Esophagus (tissue), 2 donors: ENCODE results near the gene CFAP119. TPM values are rescaled to one million over a fixed set of nuclear protein-coding genes. Genes with fewer than 3 reads are reported as not detected.

Source experiments
- H3K27ac ChIP-seq, 2 donors: one replicate each; pipeline ENCODE4 v1.5.1; 2013; ENCODE audit warnings: low read depth in 2 of 2, mild to moderate bottlenecking in 2 of 2, inconsistent platforms in 1 of 2, low read length in 1 of 2, moderate library complexity in 1 of 2
- H3K27me3 ChIP-seq, 2 donors: one replicate each; pipeline ENCODE4 v1.6.1; 2013; ENCODE audit warnings: low read length in 2 of 2, control low read depth in 1 of 2, mild to moderate bottlenecking in 1 of 2; ENCODE audit not compliant: insufficient read depth in 2 of 2, control insufficient read depth in 1 of 2
- H3K36me3 ChIP-seq, 2 donors: one replicate each; pipeline ENCODE4 v1.6.1; 2013; ENCODE audit warnings: low read length in 1 of 2; ENCODE audit not compliant: control insufficient read depth in 2 of 2, insufficient read depth in 2 of 2
- H3K4me1 ChIP-seq, 2 donors: one replicate each; pipeline ENCODE4 v1.6.1; 2013; ENCODE audit warnings: low read length in 1 of 2; ENCODE audit not compliant: control insufficient read depth in 2 of 2, insufficient read depth in 2 of 2
- H3K4me3 ChIP-seq, 2 donors: one replicate each; pipeline ENCODE4 v1.5.1; 2013; ENCODE audit warnings: low read length in 2 of 2, mild to moderate bottlenecking in 2 of 2, low read depth in 1 of 2, moderate library complexity in 1 of 2
- H3K9me3 ChIP-seq, 2 donors: one replicate each; pipeline ENCODE4 v1.6.1; 2013; ENCODE audit warnings: mild to moderate bottlenecking in 2 of 2, low read depth in 1 of 2, low read length in 1 of 2, moderate library complexity in 1 of 2; ENCODE audit not compliant: control insufficient read depth in 2 of 2, insufficient read depth in 1 of 2
- WGBS, 2 donors: extraction: QIAGEN DNeasy Blood & Tissue Kit; methylation state at CpG; one replicate each; pipeline ENCODE4 v1.1.7; 2013; 5-methylcytosine and 5-hydroxymethylcytosine counted together
- polyA plus RNA-seq, 2 donors: library from polyadenylated mRNA; stranded (reverse); fragments of 200-250 nt; gene quantifications; one replicate each; pipeline ENCODE4 v1.2.3, GENCODE V29; 2013
- donor health status: healthy with polysubstance abuse.
- donor health status: Bipolar disorder and iron deficiency.

CFAP119 gene
- polyA plus RNA-seq, 2 donors = 3.5 to 6.2 TPM

DNA sequence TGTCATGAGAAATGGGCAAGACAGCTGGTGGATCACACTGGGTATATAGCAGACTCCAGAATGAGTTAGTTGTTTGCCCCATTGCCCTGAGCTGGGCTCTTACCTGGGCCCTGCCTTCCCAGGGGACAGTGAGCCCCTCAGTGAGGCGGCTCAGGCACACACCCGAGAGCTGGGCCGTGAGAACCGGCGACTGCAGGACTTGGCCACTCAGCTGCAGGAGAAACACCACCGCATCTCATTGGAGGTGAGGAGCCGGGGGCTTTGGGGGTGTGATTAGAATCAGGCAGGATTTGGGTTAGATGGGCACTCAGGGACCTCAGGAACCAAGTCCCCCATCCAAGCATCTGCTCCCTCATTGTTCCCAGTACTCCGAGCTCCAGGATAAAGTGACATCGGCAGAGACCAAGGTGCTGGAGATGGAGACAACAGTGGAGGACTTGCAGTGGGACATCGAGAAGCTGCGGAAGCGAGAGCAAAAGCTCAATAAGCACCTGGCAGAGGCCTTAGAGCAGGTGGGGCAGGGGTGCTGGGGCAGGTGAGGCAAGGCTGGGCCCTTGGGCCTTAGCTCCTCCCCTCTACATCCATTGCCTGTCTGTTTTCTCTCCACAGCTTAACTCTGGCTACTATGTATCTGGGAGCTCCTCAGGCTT, 3.1 kb upstream of the CFAP119 start:
- H3K36me3 ChIP-seq = peaks cover 26 to 53% of the 10 kb centered on the region in 2 donors
- WGBS, 2 donors = 93 to 97% methylated on average over 12 of the region's 12 CpGs

DNA sequence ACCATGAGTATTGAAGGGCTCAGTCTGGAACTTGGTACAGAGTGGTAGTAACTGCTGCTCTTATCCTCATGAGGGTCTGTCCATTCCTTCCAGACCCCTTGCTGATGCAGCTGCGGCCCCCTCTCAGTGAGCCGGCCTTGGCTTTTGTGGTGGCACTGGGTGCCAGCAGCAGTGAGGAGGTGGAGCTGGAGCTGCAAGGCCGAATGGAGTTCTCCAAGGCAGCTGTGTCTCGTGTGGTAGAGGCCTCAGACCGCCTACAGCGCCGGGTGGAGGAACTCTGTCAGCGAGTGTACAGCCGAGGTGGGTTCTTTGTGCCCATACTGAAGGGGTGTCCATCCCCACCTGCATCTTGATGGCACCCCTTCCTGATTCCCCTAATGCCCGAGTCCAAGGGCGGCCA, 2.2 kb upstream of the CFAP119 start:
- no peaks in the 10 kb centered on the region for H3K9me3 ChIP-seq
- no peak overlapping the region for H3K4me3 ChIP-seq
- no peak overlapping the region for H3K27ac ChIP-seq
- peaks cover 0 to 13% of the 10 kb centered on the region in 2 donors for H3K4me1 ChIP-seq
- H3K27me3 ChIP-seq = no peaks in the 10 kb centered on the region
- WGBS, 2 donors = 89 to 93% methylated on average over 11 of the region's 11 CpGs
- H3K36me3 ChIP-seq = peaks cover 20 to 45% of the 10 kb centered on the region in 2 donors

More for the DNA sequence above, 3.1 kb upstream of the CFAP119 start:
- no peaks in the 10 kb centered on the region for H3K9me3 ChIP-seq
- no peak overlapping the region for H3K4me3 ChIP-seq
- no peak overlapping the region for H3K27ac ChIP-seq
- H3K27me3 ChIP-seq = no peaks in the 10 kb centered on the region
- H3K4me1 ChIP-seq = peaks cover 0 to 13% of the 10 kb centered on the region in 2 donors

DNA sequence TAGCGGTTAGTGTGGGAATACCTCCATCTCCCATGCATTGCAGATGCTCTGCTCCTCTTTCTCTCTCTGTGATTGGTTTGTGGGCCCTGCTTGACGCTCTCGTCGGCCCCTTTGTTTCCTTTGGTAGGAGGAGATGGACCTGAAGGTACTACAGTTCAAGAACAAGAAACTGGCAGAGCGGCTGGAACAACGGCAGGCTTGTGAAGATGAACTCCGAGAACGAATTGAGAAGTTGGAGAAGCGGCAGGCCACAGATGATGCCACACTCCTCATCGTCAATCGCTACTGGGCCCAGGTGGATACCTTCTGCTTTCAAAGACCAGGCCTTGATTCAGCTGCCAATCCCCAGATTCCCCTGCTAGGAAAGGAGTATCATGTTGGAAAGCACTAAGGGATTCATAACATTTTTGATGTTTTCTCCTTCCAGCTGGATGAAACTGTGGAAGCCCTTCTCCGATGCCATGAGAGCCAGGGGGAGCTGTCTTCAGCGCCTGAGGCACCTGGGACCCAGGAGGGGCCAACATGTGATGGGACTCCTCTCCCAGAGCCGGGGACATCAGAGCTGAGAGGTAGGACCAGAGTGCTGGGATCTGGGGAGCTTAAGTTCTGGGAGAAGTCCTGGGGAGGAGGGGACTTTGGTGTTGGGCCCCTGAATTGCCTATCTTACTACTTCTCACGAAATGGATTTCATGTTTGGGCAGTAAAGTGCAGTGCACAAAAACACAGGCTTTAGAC, 1.3 kb upstream of the CFAP119 start:
- 60 to 67% methylated on average over 15 of the region's 15 CpGs for WGBS, 2 donors
- peaks cover 14 to 36% of the 10 kb centered on the region in 2 donors for H3K36me3 ChIP-seq
- H3K27ac ChIP-seq = peak overlapping the region; percentile 83 to 94
- H3K27me3 ChIP-seq = no peaks in the 10 kb centered on the region
- H3K9me3 ChIP-seq = no peaks in the 10 kb centered on the region
- H3K4me3 ChIP-seq = peak overlapping the region; percentile 88 to 91
- H3K4me1 ChIP-seq = peaks cover 0 to 13% of the 10 kb centered on the region in 2 donors

DNA sequence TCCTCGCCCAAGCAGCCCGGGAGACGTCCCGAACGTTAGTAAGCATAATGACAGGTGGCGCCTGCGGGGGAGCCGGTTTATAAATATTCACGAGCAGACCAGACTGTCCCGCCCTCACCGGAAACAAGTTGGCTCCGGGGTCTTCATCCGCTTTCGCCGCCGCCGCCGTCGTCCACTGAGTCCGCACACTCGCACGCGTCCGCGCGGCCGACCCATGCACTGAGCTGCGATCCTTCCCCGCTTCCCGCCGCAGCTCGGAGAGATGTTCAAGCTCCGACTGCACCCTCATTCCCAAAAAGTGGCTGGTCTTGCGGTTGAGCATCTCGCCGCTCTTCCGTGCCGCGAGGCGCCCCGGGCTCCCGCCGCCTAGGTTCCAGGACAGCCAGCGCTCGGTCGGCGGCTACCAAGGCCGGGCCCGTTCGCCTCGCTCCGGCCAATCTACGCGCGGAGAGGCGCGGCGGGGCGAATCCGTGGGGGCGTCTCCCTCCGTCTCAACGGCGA, 385 bp downstream of the CFAP119 start:
- Histone ChIP-seq H3K4me1 (peaks cover 0 to 13% of the 10 kb centered on the region in 2 donors), H3K27ac (peak overlapping the region; percentile 22 to 63), H3K4me3 (peak overlapping the region; percentile 88 to 91), H3K27me3 (no peaks in the 10 kb centered on the region), H3K36me3 (peaks cover 8 to 35% of the 10 kb centered on the region in 2 donors), H3K9me3 (no peaks in the 10 kb centered on the region)
- WGBS, 2 donors = 0 to 1% methylated on average over 62 to 64 of the region's 64 CpGs

DNA sequence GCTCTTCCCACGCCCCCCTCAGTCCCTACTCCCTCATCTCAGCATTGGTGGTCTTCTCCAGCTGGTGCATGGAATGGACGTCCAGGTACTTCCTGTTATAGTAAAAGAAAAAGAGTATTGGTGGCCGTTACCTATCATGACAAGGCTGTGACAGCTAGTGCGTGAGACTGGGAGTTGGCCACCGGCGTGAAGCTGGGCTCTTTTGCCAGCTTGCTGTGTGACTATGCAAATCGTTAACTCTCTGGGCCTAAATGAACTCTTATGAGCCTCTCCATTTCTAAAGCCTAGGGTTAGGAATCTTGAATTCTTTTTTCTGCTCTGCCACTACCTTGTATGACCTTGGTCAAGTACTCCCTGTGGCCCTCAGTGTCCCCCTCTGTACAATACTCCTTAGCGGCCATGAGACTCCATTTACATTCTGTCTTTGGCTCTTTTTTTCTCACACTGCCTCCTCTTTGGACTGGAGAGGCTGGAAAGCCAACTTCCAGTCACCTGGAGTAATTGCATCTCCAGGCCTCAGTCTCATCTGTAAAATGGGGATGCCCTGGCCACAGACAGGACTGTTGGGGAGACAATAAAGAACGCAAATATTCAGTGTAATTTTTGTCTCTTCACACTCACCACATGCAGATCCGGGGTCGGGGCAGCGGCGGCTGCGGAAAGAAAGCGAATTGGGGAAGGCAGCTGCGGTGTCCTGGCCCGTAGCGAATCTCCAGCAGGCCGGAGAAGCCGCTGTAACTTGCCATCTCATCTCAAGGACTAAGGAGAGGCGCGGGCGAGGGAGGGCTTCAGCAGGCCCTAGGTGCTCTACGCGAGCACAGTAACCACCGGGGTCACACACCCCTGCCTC, 1.1 kb downstream of the CFAP119 start:
- Histone ChIP-seq H3K27me3 (no peaks in the 10 kb centered on the region), H3K36me3 (peaks cover 3 to 30% of the 10 kb centered on the region in 2 donors), H3K27ac (peak overlapping the region in 1 of 2 donors; percentile 63), H3K4me1 (peaks cover 0 to 13% of the 10 kb centered on the region in 2 donors), H3K4me3 (peak overlapping the region; percentile 88 to 91), H3K9me3 (no peaks in the 10 kb centered on the region)
- WGBS, 2 donors = 28% methylated on average over 26 of the region's 26 CpGs

DNA sequence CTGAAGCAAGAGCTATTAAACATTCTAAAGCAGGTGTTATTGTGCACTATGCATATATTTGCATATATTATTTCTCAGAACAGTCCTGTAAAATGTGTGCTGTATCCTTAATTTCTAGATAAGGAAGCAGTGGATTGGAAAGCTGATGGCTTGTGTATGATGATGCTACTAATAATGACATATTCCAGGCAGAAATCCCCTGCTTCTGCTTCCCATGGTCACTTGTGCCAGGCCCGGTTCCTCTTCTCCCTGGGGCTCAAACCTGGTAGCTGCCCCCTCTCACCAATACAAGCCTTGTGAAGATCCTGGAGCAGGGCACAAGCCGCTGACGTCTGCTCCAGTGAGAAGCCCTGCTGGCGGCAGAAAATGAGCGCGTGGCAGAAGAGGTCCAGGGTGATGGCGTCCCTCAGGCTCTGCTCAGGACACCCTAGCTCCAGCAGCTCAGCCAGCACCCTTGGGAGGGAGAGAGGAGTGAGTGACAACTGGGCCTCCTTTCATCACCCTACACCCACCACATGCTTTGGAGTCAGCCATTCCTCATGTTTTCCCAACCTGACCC, 1.8 kb downstream of the CFAP119 start:
- H3K4me3 ChIP-seq = no peak overlapping the region
- no peaks in the 10 kb centered on the region for H3K9me3 ChIP-seq
- H3K36me3 ChIP-seq = peaks cover 3 to 26% of the 10 kb centered on the region in 2 donors
- 89 to 91% methylated on average over 7 of the region's 7 CpGs for WGBS, 2 donors
- no peak overlapping the region for H3K27ac ChIP-seq
- H3K4me1 ChIP-seq = peaks cover 0 to 13% of the 10 kb centered on the region in 2 donors
- H3K27me3 ChIP-seq = no peaks in the 10 kb centered on the region

DNA sequence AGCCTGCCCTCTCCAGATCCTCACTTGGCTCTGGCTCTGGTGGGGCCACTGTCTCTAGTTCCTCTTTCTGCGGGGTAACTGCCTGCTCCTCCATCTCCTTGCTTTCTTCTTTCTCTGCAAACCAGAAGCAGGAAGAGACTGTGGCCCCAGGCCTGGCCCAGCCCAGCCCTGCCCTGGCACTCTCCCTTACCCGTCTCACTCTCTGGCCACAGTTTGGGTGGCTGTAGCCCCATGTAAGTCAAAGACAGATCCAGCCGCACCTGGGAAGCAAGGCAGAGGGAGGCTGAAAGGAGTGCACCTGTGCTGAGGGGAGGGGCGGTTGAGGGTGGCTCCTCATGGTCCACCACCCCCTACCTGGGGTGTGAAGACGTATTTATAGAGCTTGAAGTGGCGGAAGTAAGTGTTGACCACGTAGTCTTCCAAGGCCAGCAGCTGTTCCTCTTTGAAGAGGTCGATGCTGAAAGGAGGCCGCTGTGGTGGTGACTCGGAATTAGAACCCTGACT, 2.8 kb downstream of the CFAP119 start:
- Histone ChIP-seq H3K9me3 (no peaks in the 10 kb centered on the region), H3K27me3 (no peaks in the 10 kb centered on the region), H3K27ac (peak overlapping the region in 1 of 2 donors; percentile 57), H3K4me3 (no peak overlapping the region), H3K4me1 (peaks cover 0 to 11% of the 10 kb centered on the region in 2 donors), H3K36me3 (peaks cover 0 to 17% of the 10 kb centered on the region in 2 donors)
- WGBS, 2 donors = 81 to 83% methylated on average over 10 of the region's 10 CpGs

DNA sequence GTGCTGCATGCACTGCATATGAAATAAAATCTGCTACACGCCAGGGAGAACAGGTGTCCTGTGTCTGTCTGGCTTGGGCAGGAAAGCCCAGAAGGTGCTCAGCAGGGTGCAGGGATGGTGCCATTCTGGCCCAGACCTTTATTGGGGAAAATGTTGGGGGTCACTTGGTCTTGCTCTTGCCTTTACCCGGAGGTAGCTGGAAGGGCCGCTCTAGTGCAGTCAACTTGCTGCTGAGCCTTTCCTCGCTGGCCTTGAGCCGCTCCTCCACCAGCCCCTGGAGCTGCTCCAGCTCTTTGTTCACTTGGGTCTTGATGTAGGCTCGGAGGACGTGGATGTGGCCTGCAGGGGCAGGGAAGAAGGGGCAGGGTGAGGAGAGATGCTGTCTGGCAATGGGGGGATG, 4.5 kb downstream of the CFAP119 start:
- Histone ChIP-seq H3K36me3 (peaks cover 0 to 19% of the 10 kb centered on the region in 2 donors), H3K4me3 (no peak overlapping the region)
- WGBS, 2 donors = 91 to 95% methylated on average over 7 of the region's 7 CpGs

DNA sequence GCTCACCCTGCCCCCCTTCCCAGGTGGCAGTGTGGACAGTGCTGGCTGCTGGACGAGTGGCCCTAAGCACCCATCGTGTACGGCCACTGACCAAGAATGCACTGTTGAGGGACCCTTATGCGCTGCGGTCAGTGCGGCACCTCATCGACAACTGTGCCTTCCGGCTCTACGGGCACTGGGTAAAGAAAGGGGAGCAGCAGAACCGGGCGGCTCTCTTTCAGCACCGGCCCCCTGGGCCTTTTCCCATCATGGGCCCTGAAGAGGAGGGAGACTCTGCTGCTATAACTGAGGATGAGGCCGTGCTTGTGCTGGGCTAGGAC, 5.1 kb downstream of the CFAP119 start:
- Histone ChIP-seq H3K27me3 (no peaks in the 10 kb centered on the region), H3K4me3 (no peak overlapping the region), H3K36me3 (peaks cover 0 to 19% of the 10 kb centered on the region in 2 donors), H3K4me1 (peaks cover 0 to 3% of the 10 kb centered on the region in 2 donors), H3K27ac (no peak overlapping the region), H3K9me3 (no peaks in the 10 kb centered on the region)
- WGBS, 2 donors = 96% methylated on average over 13 of the region's 13 CpGs

More for the DNA sequence above, 4.5 kb downstream of the CFAP119 start:
- H3K9me3 ChIP-seq = no peaks in the 10 kb centered on the region
- H3K4me1 ChIP-seq = peaks cover 0 to 3% of the 10 kb centered on the region in 2 donors
- no peaks in the 10 kb centered on the region for H3K27me3 ChIP-seq
- H3K27ac ChIP-seq = no peak overlapping the region
